Chondrocyte (in vitro differentiated cells): ENCODE data around the gene LRFN4. TPM values are rescaled to one million over a fixed set of nuclear protein-coding genes. Genes with fewer than 3 reads are reported as not detected.

ENCODE experiments used
- DNase-seq: peaks from one replicate; pipeline ENCODE4 v3.0.0; 2021; ENCODE audit warnings: mixed read lengths, low spot score
- H3K27ac Mint-ChIP-seq: one replicate; pipeline ENCODE4 v1.8.0; 2021; ENCODE audit warnings: mild to moderate bottlenecking, moderate library complexity, mixed read lengths; ENCODE audit not compliant: unreplicated experiment
- H3K27me3 Mint-ChIP-seq: 2 replicates; pipeline ENCODE4 v1.8.0; 2021; ENCODE audit warnings: low read depth, mixed read lengths
- H3K36me3 Mint-ChIP-seq: 2 replicates; pipeline ENCODE4 v1.8.0; 2021; ENCODE audit warnings: low read depth, mixed read lengths
- H3K4me1 Mint-ChIP-seq: 2 replicates; pipeline ENCODE4 v1.8.0; 2021; ENCODE audit warnings: low read depth, mild to moderate bottlenecking, mixed read lengths
- H3K4me3 Mint-ChIP-seq: one replicate; pipeline ENCODE4 v1.8.0; 2021; ENCODE audit warnings: mild to moderate bottlenecking, moderate library complexity, mixed read lengths; ENCODE audit not compliant: unreplicated experiment
- H3K9me3 Mint-ChIP-seq: 2 replicates; pipeline ENCODE4 v1.8.0; 2021; ENCODE audit warnings: low read depth, mixed read lengths
- CTCF ChIP-seq: fragments of 200-600 bp; sonication (generic); IDR thresholded peaks from 2 replicates; pipeline ENCODE4 v1.5.0; 2021; ENCODE audit warnings: antibody characterized with exemption, mild to moderate bottlenecking, moderate library complexity
- total RNA-seq: library from RNA; stranded (reverse); gene quantifications from 3 replicates; pipeline ENCODE4 v1.2.1, GENCODE V29; 2021

Gene LRFN4
- total RNA-seq, 1 donor from 2014 or later = 47.2 TPM

DNA sequence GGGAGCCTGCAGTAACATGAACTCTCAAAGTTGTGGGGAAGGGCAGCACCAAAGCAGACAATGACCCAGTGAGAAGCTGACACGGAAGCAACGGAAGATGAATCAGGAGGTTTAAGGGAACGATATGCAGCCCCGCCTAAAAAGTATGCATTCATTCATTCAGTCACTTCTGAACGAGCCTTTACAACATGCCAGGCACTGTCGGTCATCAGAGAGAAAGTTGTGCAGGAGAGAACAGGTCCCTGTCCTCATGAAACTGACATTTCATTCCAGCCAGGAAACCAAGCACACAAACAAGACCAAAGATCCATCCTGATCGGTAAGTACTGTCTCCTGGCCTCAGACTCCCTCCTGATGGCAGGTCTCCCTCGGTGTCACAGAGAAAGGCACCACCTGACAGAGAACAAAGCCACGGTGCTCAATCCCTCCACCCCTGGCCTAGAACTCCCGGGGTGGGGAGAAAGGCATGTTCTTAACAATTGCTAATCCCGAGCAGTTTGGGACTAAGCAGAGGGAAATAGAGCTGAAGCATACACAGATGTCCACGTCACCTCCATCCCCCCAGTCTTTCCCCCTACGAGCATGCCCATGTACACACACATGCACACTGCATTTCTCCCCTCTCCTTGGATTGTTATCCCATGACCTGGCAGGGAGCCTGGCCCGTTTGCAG, 49.3 kb downstream of the LRFN4 start:
- no peak for TF ChIP-seq CTCF
- Mint-ChIP-seq H3K4me3 (no peak overlapping the region), H3K36me3 (no peaks in the 10 kb centered on the region), H3K27me3 (no peaks in the 10 kb centered on the region), H3K9me3 (no peaks in the 10 kb centered on the region), H3K27ac (no peak overlapping the region), H3K4me1 (peaks cover 27% of the 10 kb centered on the region)
- DNase-seq = no peak

- Mint-ChIP-seq H3K9me3 (no peaks in the 10 kb centered on the region), H3K4me3 (no peak overlapping the region), H3K36me3 (no peaks in the 10 kb centered on the region), H3K27me3 (no peaks in the 10 kb centered on the region), H3K27ac (no peak overlapping the region), H3K4me1 (peaks cover 27% of the 10 kb centered on the region)
- TF ChIP-seq CTCF = no peak
- no peak for DNase-seq
Measured at GRCh38 chr11:66907751-66908630, 51.1 kb downstream of the LRFN4 start.

- no peak overlapping the region for H3K27ac Mint-ChIP-seq
Measured at GRCh38 chr11:66909181-66909580, 52.3 kb downstream of the LRFN4 start.

GRCh38 chr11:66910016-66910415, 53.2 kb downstream of the LRFN4 start:
- TF ChIP-seq CTCF = no peak
- H3K27ac Mint-ChIP-seq = no peak overlapping the region
- no peak for DNase-seq
- no peaks in the 10 kb centered on the region for H3K9me3 Mint-ChIP-seq
- H3K27me3 Mint-ChIP-seq = no peaks in the 10 kb centered on the region
- H3K4me3 Mint-ChIP-seq = no peak overlapping the region
- H3K4me1 Mint-ChIP-seq = peaks cover 20% of the 10 kb centered on the region
- H3K36me3 Mint-ChIP-seq = no peaks in the 10 kb centered on the region

More at GRCh38 chr11:66909181-66909580, 52.3 kb downstream of the LRFN4 start:
- no peak for TF ChIP-seq CTCF
- H3K36me3 Mint-ChIP-seq = no peaks in the 10 kb centered on the region
- no peaks in the 10 kb centered on the region for H3K27me3 Mint-ChIP-seq
- DNase-seq = peak; percentile 46
- no peaks in the 10 kb centered on the region for H3K9me3 Mint-ChIP-seq
- H3K4me3 Mint-ChIP-seq = no peak overlapping the region
- H3K4me1 Mint-ChIP-seq = peaks cover 24% of the 10 kb centered on the region

Other genes starting within 250 kb of the LRFN4 start
- 43.9 to 65.2 TPM (median 45.6 TPM) in 3 replicates for gene RBM14, start 240.4 kb upstream of the LRFN4 start, total RNA-seq
- gene RBM4, start 218.4 kb upstream of the LRFN4 start, total RNA-seq = 109 to 118 TPM (median 117 TPM) in 3 replicates
- gene RBM4B, start 179.2 kb upstream of the LRFN4 start, total RNA-seq = 19.6 to 26.3 TPM (median 22.5 TPM) in 3 replicates
- gene SPTBN2, start 127.8 kb upstream of the LRFN4 start, total RNA-seq = 13.2 to 18.6 TPM (median 15.7 TPM) in 3 replicates
- 17.0 to 18.8 TPM (median 17.3 TPM) in 3 replicates for gene RCE1, start 13.6 kb upstream of the LRFN4 start, total RNA-seq
- 12.3 to 33.7 TPM (median 14.2 TPM) in 3 replicates for gene PC, start 101.3 kb downstream of the LRFN4 start, total RNA-seq
- gene C11orf86, start 118.2 kb downstream of the LRFN4 start, total RNA-seq = not detected in 3 replicates
- gene SYT12, start 166.1 kb downstream of the LRFN4 start, total RNA-seq = 7.2 to 15.3 TPM (median 7.2 TPM) in 3 replicates
- gene RHOD, start 199.8 kb downstream of the LRFN4 start, total RNA-seq = 17.4 to 26.5 TPM (median 26.0 TPM) in 3 replicates